Thyroid gland (tissue), 4 donors: ENCODE results near the gene POLD2.

Experiments
- CTCF ChIP-seq, 6 experiments: fragments of 200-600 bp in 3 of 6; fragments of 450-650 bp in 3 of 6; sonication (generic) in 3 of 6; IDR thresholded peaks; one replicate each; pipeline ENCODE4 v1.5.1; 2016 to 2019; ENCODE audit warnings: antibody characterized with exemption in 6 of 6, mild to moderate bottlenecking in 2 of 6, inconsistent platforms in 1 of 6, moderate library complexity in 1 of 6
- POLR2A ChIP-seq, 2 donors: fragments of 450-650 bp; IDR thresholded peaks; one replicate each; pipeline ENCODE4 v1.6.1; 2017; ENCODE audit warnings: antibody characterized with exemption in 2 of 2, mild to moderate bottlenecking in 2 of 2, moderate library complexity in 1 of 2

- no peak for TF ChIP-seq CTCF (IDR thresholded peaks at IDR 0.05)
- no peak for TF ChIP-seq POLR2A (IDR thresholded peaks at IDR 0.05)
Measured at GRCh38 chr7:44153948-44154335, 30.6 kb upstream of the POLD2 start.
